Thymus (tissue), 11 donors: ENCODE data around the gene CACNA1B. TPM values are rescaled to one million over a fixed set of nuclear protein-coding genes. Genes with fewer than 3 reads are reported as not detected.
"Not testable (repeated sequence)": the region's sequence is repeated elsewhere in the genome, so short reads cannot be mapped to it uniquely, and the experiment has no call there.

Experiments
- DNase-seq, 9 donors: peaks; one replicate each; pipeline ENCODE4 v3.0.0-alpha.2; 2013; ENCODE audit warnings: low spot score in 9 of 9, low read depth in 6 of 9, missing footprints in 1 of 9
- H3K27ac ChIP-seq, 2 donors: one replicate each; pipeline ENCODE4 v1.5.1; 2013; ENCODE audit warnings: control low read depth in 1 of 2, low read depth in 1 of 2, low read length in 1 of 2, mild to moderate bottlenecking in 1 of 2, moderate library complexity in 1 of 2
- H3K27me3 ChIP-seq, 2 donors: one replicate each; pipeline ENCODE4 v1.5.1; 2013; ENCODE audit warnings: low read length in 1 of 2; ENCODE audit not compliant: control insufficient read depth in 2 of 2, insufficient read depth in 1 of 2
- H3K36me3 ChIP-seq, 2 donors: one replicate each; pipeline ENCODE4 v1.5.1; 2013; ENCODE audit warnings: low read length in 1 of 2, mild to moderate bottlenecking in 1 of 2, moderate library complexity in 1 of 2; ENCODE audit not compliant: control insufficient read depth in 2 of 2, insufficient read depth in 2 of 2
- H3K4me1 ChIP-seq, 2 donors: one replicate each; pipeline ENCODE4 v1.5.1; 2013; ENCODE audit warnings: low read length in 2 of 2; ENCODE audit not compliant: control insufficient read depth in 2 of 2, insufficient read depth in 2 of 2
- H3K4me3 ChIP-seq, 2 donors: one replicate each; pipeline ENCODE4 v1.5.1; 2013; ENCODE audit warnings: low read length in 2 of 2, control low read depth in 1 of 2, mild to moderate bottlenecking in 1 of 2
- H3K9me3 ChIP-seq, 2 donors: one replicate each; pipeline ENCODE4 v1.5.1; 2013; ENCODE audit warnings: low read length in 1 of 2, mild to moderate bottlenecking in 1 of 2; ENCODE audit not compliant: control insufficient read depth in 2 of 2, insufficient read depth in 1 of 2
- WGBS: extraction: QIAGEN DNeasy Blood & Tissue Kit; methylation state at CpG from one replicate; pipeline ENCODE4 v1.1.7; 2013; 5-methylcytosine and 5-hydroxymethylcytosine counted together
- polyA plus RNA-seq: library from polyadenylated mRNA; stranded (reverse); fragments of 200-250 nt; gene quantifications from one replicate; pipeline ENCODE4 v1.2.3, GENCODE V29; 2013
- total RNA-seq: library from RNA; stranded (reverse); fragments of 120-200 nt; gene quantifications from one replicate; pipeline ENCODE4 v1.2.4, GENCODE V29; 2013
- donor health status: healthy.

Gene CACNA1B
- total and polyA plus RNA-seq, 2 donors: 0.11 to 1.1 TPM

DNA sequence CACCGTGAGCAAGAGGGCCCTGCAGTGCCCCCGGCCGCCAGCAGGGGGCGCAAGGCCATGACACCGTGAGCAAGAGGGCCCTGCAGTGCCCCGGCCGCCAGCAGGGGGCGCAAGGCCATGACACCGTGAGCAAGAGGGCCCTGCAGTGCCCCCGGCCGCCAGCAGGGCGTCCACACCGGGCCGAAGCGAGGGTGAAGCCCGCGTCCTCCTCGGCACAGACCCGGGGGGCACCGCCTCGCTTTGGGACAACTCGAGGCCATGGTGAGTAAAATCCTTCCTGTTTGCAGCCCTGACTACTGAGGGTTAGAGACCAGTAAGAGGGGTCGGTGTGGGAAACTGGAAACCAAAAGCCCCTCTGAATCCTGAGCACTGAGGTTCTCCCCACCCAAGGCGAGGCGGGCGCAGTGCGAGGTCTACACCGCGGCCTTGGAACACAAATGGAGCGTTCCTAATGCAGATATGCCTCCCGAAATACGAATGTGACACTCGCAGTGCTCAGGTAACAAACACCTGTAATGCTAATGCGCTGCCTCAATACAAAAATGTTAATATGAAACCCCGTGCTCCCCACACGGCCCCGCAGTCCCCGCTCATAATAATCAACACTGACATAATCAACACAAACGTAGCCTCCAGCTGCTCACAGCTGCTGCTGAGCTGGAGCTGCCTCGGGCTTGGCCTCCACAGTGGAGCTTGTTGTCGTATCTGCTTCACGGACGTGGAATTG is 249.4 kb downstream of the CACNA1B start:
- not testable (repeated sequence) for H3K27me3 ChIP-seq, H3K4me1 ChIP-seq, H3K36me3 ChIP-seq, H3K4me3 ChIP-seq, H3K27ac ChIP-seq, DNase-seq
- peaks cover 0 to 14% of the 10 kb centered on the region in 2 donors for H3K9me3 ChIP-seq
- WGBS: 83% methylated on average over 24 of the region's 43 CpGs

DNA sequence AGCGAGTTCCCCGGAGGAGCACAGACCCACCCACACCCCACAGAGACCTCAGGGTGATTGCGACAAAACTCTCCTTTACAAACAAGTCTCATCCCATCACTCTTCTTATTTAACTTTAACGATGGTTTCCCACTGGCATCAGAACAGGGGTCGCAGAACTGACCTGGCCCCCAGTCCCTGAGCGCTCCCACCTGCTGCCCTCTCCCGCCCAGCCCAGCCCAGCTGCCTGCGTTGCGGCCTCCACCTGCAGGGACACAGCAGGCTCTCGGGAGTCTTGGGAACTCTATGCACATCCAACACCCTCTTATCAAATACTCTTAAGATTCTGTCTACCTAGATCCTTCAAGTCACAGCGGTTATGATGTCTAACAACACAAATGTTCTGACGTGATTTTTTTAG is 250.4 kb downstream of the CACNA1B start:
- not testable (repeated sequence) for DNase-seq

DNA sequence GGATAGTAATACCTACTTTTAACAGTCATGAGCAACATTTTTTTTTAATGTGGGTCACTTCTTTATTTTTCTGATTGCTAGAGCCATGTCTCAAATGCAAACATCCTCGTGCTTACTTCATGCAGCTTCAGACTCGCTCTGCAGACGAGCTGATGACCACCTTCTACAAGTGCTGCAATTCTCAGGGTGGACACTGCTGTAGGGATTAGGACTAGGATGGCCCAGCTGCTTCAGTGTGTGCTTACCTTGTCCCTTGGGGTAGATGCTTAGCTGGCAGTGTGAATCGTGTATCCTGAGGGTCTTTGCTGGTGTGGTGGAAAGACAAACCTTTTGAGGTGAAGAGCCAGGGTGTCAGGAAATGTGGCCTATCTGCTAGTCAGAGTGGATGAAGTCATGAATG is 251.7 kb downstream of the CACNA1B start:
- DNase-seq, H3K36me3 ChIP-seq, H3K4me3 ChIP-seq, H3K27ac ChIP-seq, H3K27me3 ChIP-seq, H3K4me1 ChIP-seq, H3K9me3 ChIP-seq: not testable (repeated sequence)
- WGBS: 88% methylated on average over 4 of the region's 4 CpGs

More for the DNA sequence above, 250.4 kb downstream of the CACNA1B start:
- not testable (repeated sequence) for H3K4me1 ChIP-seq, H3K27ac ChIP-seq, H3K36me3 ChIP-seq, H3K4me3 ChIP-seq, H3K9me3 ChIP-seq, H3K27me3 ChIP-seq
- WGBS: 90% methylated on average over 10 of the region's 12 CpGs

DNA sequence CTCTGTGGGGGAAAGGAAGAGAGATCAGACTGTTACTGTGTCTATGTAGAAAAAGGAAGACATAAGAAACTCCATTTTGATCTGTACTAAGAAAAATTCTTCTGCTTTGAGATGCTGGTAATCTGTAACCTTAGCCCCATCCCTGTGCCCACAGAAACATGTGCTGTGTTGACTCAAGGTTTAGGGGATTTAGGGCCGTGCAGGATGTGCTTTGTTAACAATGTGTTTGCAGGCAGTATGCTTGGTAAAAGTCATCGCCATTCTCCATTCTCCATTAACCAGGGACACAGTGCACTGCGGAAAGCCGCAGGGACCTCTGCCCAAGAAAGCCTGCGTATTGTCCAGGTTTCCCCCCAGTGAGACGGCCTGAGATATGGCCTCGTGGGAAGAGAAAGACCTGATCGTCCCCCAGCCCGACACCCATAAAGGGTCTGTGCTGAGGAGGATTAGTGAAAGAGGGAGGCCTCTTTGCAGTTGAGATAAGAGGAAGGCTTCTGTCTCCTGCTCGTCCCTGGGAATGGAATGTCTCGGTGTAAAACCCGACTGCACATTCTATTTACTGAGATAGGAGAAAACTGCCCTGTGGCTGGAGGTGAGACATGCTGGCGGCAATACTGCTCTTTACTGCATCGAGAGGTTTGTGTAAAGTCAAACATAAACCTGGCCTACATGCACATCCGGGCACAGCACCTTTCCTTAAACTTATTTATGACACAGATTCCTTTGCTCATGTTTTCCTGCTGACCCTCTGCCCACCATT is 255.5 kb downstream of the CACNA1B start:
- not testable (repeated sequence) for H3K36me3 ChIP-seq, H3K4me1 ChIP-seq, DNase-seq, H3K27ac ChIP-seq, H3K4me3 ChIP-seq, H3K27me3 ChIP-seq, H3K9me3 ChIP-seq
- WGBS: 89% methylated on average over 15 of the region's 15 CpGs

DNA sequence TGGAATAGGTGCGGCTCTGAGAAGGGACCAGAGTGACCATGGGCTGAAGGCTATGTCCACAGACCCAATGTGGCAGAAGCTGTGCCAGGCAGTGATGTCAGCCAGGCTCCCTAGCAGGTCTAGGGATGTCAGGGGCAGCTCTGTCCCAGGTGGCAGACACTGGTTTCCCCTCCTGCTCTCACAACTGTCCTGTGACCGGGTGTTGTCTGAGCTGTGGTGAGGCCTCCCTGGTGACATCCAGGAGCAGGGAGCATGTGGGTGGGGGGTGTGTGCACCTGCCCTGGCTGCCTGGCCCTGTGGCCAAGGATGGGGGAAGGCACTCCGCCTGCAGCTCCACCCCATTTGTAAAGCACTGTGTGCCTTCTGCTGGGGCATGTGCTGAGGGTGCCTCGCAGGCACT is 257.0 kb downstream of the CACNA1B start:
- not testable (repeated sequence) for H3K4me3 ChIP-seq, H3K4me1 ChIP-seq, H3K27me3 ChIP-seq, DNase-seq, H3K9me3 ChIP-seq, H3K36me3 ChIP-seq, H3K27ac ChIP-seq
- 92% methylated on average over 4 of the region's 4 CpGs for WGBS

DNA sequence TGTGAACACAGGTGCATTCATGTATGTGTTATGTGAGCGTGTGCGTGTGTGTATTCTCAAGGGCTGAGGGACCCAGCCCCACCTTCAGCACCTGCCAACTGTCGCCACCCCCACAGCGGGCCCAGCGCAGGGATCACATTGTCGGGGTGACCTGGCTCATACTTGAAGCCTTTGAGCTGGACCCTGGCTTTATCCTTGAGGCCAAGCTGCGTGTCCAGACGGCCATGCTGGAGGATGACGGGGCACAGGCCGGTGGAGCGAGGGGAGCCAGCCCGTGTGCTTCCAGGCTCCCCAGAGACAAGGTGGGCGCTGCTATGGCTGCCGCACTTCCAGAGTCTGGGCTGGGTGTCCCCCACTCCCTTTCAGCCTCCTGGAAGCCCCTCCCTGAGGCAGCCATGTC is 261.5 kb downstream of the CACNA1B start:
- H3K27me3 ChIP-seq, H3K27ac ChIP-seq, H3K4me1 ChIP-seq, H3K36me3 ChIP-seq, H3K4me3 ChIP-seq, H3K9me3 ChIP-seq, DNase-seq: not testable (repeated sequence)
- WGBS: 95% methylated on average over 14 of the region's 14 CpGs

DNA sequence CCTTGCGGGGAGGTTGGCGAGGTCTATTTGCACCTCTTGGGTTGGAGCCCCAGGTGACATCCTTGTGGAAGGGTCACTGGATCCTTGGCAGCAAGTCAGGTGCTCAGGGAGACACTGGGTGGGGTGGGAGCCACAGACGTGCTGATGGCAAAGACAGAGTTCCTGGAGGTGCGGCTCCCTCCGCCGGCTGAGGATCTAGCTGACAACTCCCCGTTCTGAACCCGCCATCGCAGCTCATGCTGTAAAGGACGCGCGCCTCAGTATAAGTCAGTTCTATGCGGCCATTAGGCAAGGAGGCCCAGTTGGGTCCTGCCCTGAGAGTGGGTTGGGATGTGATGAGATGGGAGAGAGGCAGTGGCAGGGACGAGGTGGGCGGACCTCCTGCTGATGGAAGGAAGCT is 263.4 kb downstream of the CACNA1B start:
- not testable (repeated sequence) for H3K9me3 ChIP-seq, DNase-seq, H3K27ac ChIP-seq, H3K36me3 ChIP-seq, H3K4me1 ChIP-seq, H3K27me3 ChIP-seq, H3K4me3 ChIP-seq
- WGBS: 95% methylated on average over 15 of the region's 15 CpGs

DNA sequence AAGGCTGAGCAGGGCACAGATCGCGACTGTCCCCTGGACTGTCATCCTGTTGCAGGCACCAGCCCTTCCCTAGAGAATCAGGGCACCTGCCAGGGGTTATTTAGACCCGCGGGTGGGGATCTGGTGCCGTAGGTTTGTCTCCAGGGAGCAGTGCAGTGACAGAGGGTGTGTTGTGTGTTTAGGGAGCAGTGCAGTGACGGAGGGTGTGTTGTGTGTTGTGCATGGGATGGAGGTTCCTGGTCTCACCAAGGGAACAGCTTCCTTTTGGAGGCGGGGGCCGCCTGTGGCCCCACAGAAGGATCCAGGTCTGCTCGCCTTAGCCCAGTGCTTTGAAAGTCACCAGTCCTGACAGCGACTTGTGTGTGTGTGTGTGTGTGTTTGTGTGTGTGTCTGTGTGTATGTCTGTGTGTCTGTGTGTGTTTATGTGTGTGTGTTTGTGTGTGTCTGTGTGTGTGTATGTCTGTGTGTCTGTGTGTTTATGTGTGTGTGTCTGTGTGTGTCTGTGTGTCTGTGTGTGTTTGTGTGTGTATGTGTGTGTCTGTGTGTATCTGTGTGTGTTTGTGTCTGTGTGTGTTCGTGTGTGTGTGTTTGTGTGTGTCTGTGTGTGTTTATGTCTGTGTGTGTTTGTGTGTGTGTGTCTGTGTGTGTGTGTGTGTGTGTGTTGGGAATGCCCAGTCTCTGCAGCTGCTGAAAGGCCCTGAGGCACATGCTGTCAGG is 265.1 kb downstream of the CACNA1B start:
- WGBS: 89% methylated on average over 11 of the region's 11 CpGs
- not testable (repeated sequence) for H3K27me3 ChIP-seq, DNase-seq, H3K9me3 ChIP-seq, H3K4me1 ChIP-seq, H3K36me3 ChIP-seq, H3K4me3 ChIP-seq, H3K27ac ChIP-seq

DNA sequence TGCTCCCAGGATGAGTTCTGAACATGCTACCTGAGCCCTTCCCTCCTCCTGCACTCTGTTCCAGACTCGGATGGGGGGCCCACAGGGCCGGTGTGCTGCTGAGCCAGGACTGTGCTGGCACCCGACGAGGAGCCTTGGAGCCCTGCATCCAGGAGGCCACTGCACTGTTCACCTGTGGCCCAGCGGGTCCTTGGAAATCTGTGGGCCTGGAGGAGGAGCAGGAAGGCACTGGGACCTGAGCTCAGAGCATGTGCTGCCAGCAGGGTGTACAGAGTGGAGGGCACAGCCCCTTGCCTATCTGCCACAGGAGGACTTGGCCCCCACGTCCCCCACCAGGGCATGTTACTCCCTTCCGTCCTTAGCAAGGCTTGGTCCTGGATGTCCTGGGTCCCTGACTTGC is 265.9 kb downstream of the CACNA1B start:
- H3K36me3 ChIP-seq, H3K27me3 ChIP-seq, H3K4me1 ChIP-seq, H3K9me3 ChIP-seq, H3K27ac ChIP-seq, DNase-seq, H3K4me3 ChIP-seq: not testable (repeated sequence)
- 83% methylated on average over 7 of the region's 7 CpGs for WGBS
